ENCODE results near the gene AIF1. TPM values are rescaled to one million over a fixed set of nuclear protein-coding genes. Genes with fewer than 3 reads are reported as not detected.

AIF1 gene
- polyA plus RNA-seq, 4 donors, result 5.6 to 102 (median 48.9) TPM

GRCh38 chr6:31620586-31621319 is 5.7 kb downstream of the AIF1 start, which contains the start of gene PRRC2A:
Gene PRRC2A (plus strand): TSS chr6:31620715. CDS start chr6:31622790, 2,075 bp downstream.
- WGBS, 3 donors, result 1% methylated on average over 35 to 65 of the region's 67 CpGs
- Histone ChIP-seq H3K27me3 (ENCODE audit: control insufficient read depth in 3 of 3, insufficient read depth in 3 of 3, low read length in 3 of 3) (no peaks in the 10 kb centered on the region), H3K4me3 (ENCODE audit: low read depth in 1 of 3, low read length in 3 of 3) (peak within 1 kb of the TSS; percentile 68 to 92 (median 81)), H3K4me1 (ENCODE audit: control insufficient read depth in 3 of 3, insufficient read depth in 2 of 3, low read depth in 1 of 3, low read length in 2 of 3) (peaks cover 0 to 11% (median 0%) of the 10 kb centered on the region in 3 donors), H3K27ac (ENCODE audit: low read depth in 1 of 3, low read length in 2 of 3) (peak within 1 kb of the TSS; percentile 89 to 100 (median 100)), H3K36me3 (ENCODE audit: control insufficient read depth in 3 of 3, insufficient read depth in 2 of 3, low read depth in 1 of 3, low read length in 3 of 3) (peaks cover 2 to 35% (median 8%) of the 10 kb centered on the region in 3 donors), H3K9me3 (ENCODE audit: control insufficient read depth in 2 of 2, insufficient read depth in 1 of 2, low read depth in 1 of 2, low read length in 1 of 2) (no peaks in the 10 kb centered on the region)
- peak in 1 of 2 donors; percentile 66 for DNase-seq
- no peak for FAIRE-seq

- Histone ChIP-seq H3K27me3 (ENCODE audit: control insufficient read depth in 3 of 3, insufficient read depth in 3 of 3, low read length in 3 of 3) (no peaks in the 10 kb centered on the region), H3K4me3 (ENCODE audit: low read depth in 1 of 3, low read length in 3 of 3) (peak overlapping the region; percentile 68 to 92 (median 81)), H3K36me3 (ENCODE audit: control insufficient read depth in 3 of 3, insufficient read depth in 2 of 3, low read depth in 1 of 3, low read length in 3 of 3) (peaks cover 7 to 42% (median 13%) of the 10 kb centered on the region in 3 donors), H3K9me3 (ENCODE audit: control insufficient read depth in 2 of 2, insufficient read depth in 1 of 2, low read depth in 1 of 2, low read length in 1 of 2) (no peaks in the 10 kb centered on the region), H3K4me1 (ENCODE audit: control insufficient read depth in 3 of 3, insufficient read depth in 2 of 3, low read depth in 1 of 3, low read length in 2 of 3) (peaks cover 0 to 10% (median 0%) of the 10 kb centered on the region in 3 donors), H3K27ac (ENCODE audit: low read depth in 1 of 3, low read length in 2 of 3) (peak overlapping the region; percentile 86 to 100 (median 95))
- FAIRE-seq (no peak), DNase-seq (peak; percentile 10 to 36)
- WGBS, 3 donors, result 5 to 9% (median 7%) methylated on average over 15 of the region's 15 CpGs
Measured at GRCh38 chr6:31621320-31621939, 6.4 kb downstream of the AIF1 start.

DNA sequence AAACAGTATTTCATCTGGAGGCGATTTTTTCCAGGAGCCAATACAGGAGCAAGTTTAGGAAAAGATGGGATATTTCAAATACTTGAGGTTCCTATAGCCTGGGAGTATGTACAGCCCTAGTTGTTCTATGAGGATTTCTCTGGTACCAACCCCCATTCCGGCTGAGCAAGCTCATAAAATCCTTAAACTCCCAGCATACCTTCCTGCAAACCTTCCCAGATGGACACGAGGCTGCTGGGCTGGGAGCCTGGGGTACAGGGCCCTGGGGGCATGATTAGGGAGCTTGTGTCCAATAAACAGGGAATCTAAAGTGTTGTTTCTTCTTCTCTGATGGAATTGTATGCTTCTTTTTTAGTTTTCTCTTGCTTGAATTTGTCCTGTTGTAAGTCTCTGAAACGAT is 7.0 kb downstream of the AIF1 start:
- Histone ChIP-seq H3K4me1 (ENCODE audit: control insufficient read depth in 3 of 3, insufficient read depth in 2 of 3, low read depth in 1 of 3, low read length in 2 of 3) (peaks cover 0 to 10% (median 0%) of the 10 kb centered on the region in 3 donors), H3K4me3 (ENCODE audit: low read depth in 1 of 3, low read length in 3 of 3) (peak overlapping the region in 2 of 3 donors; percentile 10 to 92), H3K27me3 (ENCODE audit: control insufficient read depth in 3 of 3, insufficient read depth in 3 of 3, low read length in 3 of 3) (no peaks in the 10 kb centered on the region), H3K36me3 (ENCODE audit: control insufficient read depth in 3 of 3, insufficient read depth in 2 of 3, low read depth in 1 of 3, low read length in 3 of 3) (peaks cover 12 to 47% (median 16%) of the 10 kb centered on the region in 3 donors), H3K27ac (ENCODE audit: low read depth in 1 of 3, low read length in 2 of 3) (peak overlapping the region in 1 of 3 donors; percentile 100), H3K9me3 (ENCODE audit: control insufficient read depth in 2 of 2, insufficient read depth in 1 of 2, low read depth in 1 of 2, low read length in 1 of 2) (no peaks in the 10 kb centered on the region)
- WGBS, 3 donors, result 13 to 31% (median 22%) methylated on average over 4 of the region's 4 CpGs
- DNase-seq, result peak; percentile 21 to 43
- FAIRE-seq, result no peak

- H3K4me3 ChIP-seq (ENCODE audit: low read depth in 1 of 3, low read length in 3 of 3), result no peak overlapping the region
- H3K36me3 ChIP-seq (ENCODE audit: control insufficient read depth in 3 of 3, insufficient read depth in 2 of 3, low read depth in 1 of 3, low read length in 3 of 3), result peaks cover 19 to 54% (median 23%) of the 10 kb centered on the region in 3 donors
- H3K27ac ChIP-seq (ENCODE audit: low read depth in 1 of 3, low read length in 2 of 3), result no peak overlapping the region
- no peaks in the 10 kb centered on the region for H3K27me3 ChIP-seq (ENCODE audit: control insufficient read depth in 3 of 3, insufficient read depth in 3 of 3, low read length in 3 of 3)
- H3K4me1 ChIP-seq (ENCODE audit: control insufficient read depth in 3 of 3, insufficient read depth in 2 of 3, low read depth in 1 of 3, low read length in 2 of 3), result peaks cover 0 to 10% (median 0%) of the 10 kb centered on the region in 3 donors
- DNase-seq (no peak), FAIRE-seq (no peak)
- WGBS, 3 donors, result 56 to 69% (median 60%) methylated on average over 10 of the region's 10 CpGs
- H3K9me3 ChIP-seq (ENCODE audit: control insufficient read depth in 2 of 2, insufficient read depth in 1 of 2, low read depth in 1 of 2, low read length in 1 of 2), result no peaks in the 10 kb centered on the region
Measured at GRCh38 chr6:31622684-31623091, 7.7 kb downstream of the AIF1 start.

- 83 to 91% (median 84%) methylated on average over 10 of the region's 10 CpGs for WGBS, 3 donors
- Histone ChIP-seq H3K4me1 (ENCODE audit: control insufficient read depth in 3 of 3, insufficient read depth in 2 of 3, low read depth in 1 of 3, low read length in 2 of 3) (peaks cover 0 to 10% (median 0%) of the 10 kb centered on the region in 3 donors), H3K4me3 (ENCODE audit: low read depth in 1 of 3, low read length in 3 of 3) (no peak overlapping the region), H3K9me3 (ENCODE audit: control insufficient read depth in 2 of 2, insufficient read depth in 1 of 2, low read depth in 1 of 2, low read length in 1 of 2) (no peaks in the 10 kb centered on the region), H3K27me3 (ENCODE audit: control insufficient read depth in 3 of 3, insufficient read depth in 3 of 3, low read length in 3 of 3) (no peaks in the 10 kb centered on the region), H3K36me3 (ENCODE audit: control insufficient read depth in 3 of 3, insufficient read depth in 2 of 3, low read depth in 1 of 3, low read length in 3 of 3) (peaks cover 25 to 66% (median 35%) of the 10 kb centered on the region in 3 donors), H3K27ac (ENCODE audit: low read depth in 1 of 3, low read length in 2 of 3) (no peak overlapping the region)
- FAIRE-seq, result no peak
- DNase-seq, result peak in 1 of 2 donors; percentile 43
Measured at GRCh38 chr6:31624070-31624469, 9.0 kb downstream of the AIF1 start.

GRCh38 chr6:31626952-31627351 is 11.9 kb downstream of the AIF1 start:
- Histone ChIP-seq H3K36me3 (ENCODE audit: control insufficient read depth in 3 of 3, insufficient read depth in 2 of 3, low read depth in 1 of 3, low read length in 3 of 3) (peaks cover 42 to 95% (median 55%) of the 10 kb centered on the region in 3 donors), H3K4me3 (ENCODE audit: low read depth in 1 of 3, low read length in 3 of 3) (no peak overlapping the region), H3K9me3 (ENCODE audit: control insufficient read depth in 2 of 2, insufficient read depth in 1 of 2, low read depth in 1 of 2, low read length in 1 of 2) (no peaks in the 10 kb centered on the region), H3K27me3 (ENCODE audit: control insufficient read depth in 3 of 3, insufficient read depth in 3 of 3, low read length in 3 of 3) (no peaks in the 10 kb centered on the region), H3K27ac (ENCODE audit: low read depth in 1 of 3, low read length in 2 of 3) (no peak overlapping the region), H3K4me1 (ENCODE audit: control insufficient read depth in 3 of 3, insufficient read depth in 2 of 3, low read depth in 1 of 3, low read length in 2 of 3) (peaks cover 0 to 5% (median 0%) of the 10 kb centered on the region in 3 donors)
- FAIRE-seq, result no peak
- WGBS, 3 donors, result 91 to 97% (median 94%) methylated on average over 10 of the region's 10 CpGs
- no peak for DNase-seq

DNA sequence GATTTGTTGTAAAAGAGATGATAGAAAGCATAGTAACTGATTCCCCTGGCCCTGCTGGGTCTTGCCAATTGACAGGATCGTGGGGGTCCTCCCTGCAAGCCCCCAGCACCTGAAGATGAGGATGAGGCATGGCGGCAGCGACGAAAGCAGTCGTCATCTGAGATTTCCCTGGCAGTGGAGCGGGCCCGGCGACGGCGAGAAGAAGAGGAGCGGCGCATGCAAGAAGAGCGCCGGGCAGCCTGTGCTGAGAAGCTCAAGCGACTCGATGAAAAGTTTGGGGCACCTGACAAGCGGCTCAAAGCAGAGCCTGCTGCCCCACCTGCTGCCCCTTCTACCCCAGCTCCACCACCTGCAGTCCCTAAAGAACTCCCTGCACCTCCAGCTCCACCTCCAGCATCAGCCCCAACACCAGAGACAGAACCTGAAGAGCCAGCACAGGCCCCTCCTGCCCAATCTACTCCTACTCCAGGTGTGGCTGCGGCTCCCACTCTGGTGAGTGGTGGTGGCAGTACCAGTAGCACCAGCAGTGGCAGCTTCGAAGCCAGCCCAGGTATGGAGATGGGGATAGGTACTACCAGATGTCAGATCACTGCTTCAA is 12.8 kb downstream of the AIF1 start:
- H3K4me3 ChIP-seq (ENCODE audit: low read depth in 1 of 3, low read length in 3 of 3), result no peak overlapping the region
- H3K9me3 ChIP-seq (ENCODE audit: control insufficient read depth in 2 of 2, insufficient read depth in 1 of 2, low read depth in 1 of 2, low read length in 1 of 2), result no peaks in the 10 kb centered on the region
- WGBS, 3 donors, result 91 to 98% (median 96%) methylated on average over 13 to 19 of the region's 19 CpGs
- H3K27me3 ChIP-seq (ENCODE audit: control insufficient read depth in 3 of 3, insufficient read depth in 3 of 3, low read length in 3 of 3), result no peaks in the 10 kb centered on the region
- no peak overlapping the region for H3K27ac ChIP-seq (ENCODE audit: low read depth in 1 of 3, low read length in 2 of 3)
- no peak for FAIRE-seq
- H3K36me3 ChIP-seq (ENCODE audit: control insufficient read depth in 3 of 3, insufficient read depth in 2 of 3, low read depth in 1 of 3, low read length in 3 of 3), result peaks cover 42 to 97% (median 61%) of the 10 kb centered on the region in 3 donors
- DNase-seq, result no peak
- no peaks in the 10 kb centered on the region for H3K4me1 ChIP-seq (ENCODE audit: control insufficient read depth in 3 of 3, insufficient read depth in 2 of 3, low read depth in 1 of 3, low read length in 2 of 3)

GRCh38 chr6:31629014-31629413 is 14.0 kb downstream of the AIF1 start:
- Histone ChIP-seq H3K4me1 (ENCODE audit: control insufficient read depth in 3 of 3, insufficient read depth in 2 of 3, low read depth in 1 of 3, low read length in 2 of 3) (no peaks in the 10 kb centered on the region), H3K27ac (ENCODE audit: low read depth in 1 of 3, low read length in 2 of 3) (no peak overlapping the region), H3K4me3 (ENCODE audit: low read depth in 1 of 3, low read length in 3 of 3) (no peak overlapping the region), H3K36me3 (ENCODE audit: control insufficient read depth in 3 of 3, insufficient read depth in 2 of 3, low read depth in 1 of 3, low read length in 3 of 3) (peaks cover 45 to 98% (median 69%) of the 10 kb centered on the region in 3 donors), H3K27me3 (ENCODE audit: control insufficient read depth in 3 of 3, insufficient read depth in 3 of 3, low read length in 3 of 3) (no peaks in the 10 kb centered on the region), H3K9me3 (ENCODE audit: control insufficient read depth in 2 of 2, insufficient read depth in 1 of 2, low read depth in 1 of 2, low read length in 1 of 2) (no peaks in the 10 kb centered on the region)
- no peak for DNase-seq
- 89 to 92% (median 89%) methylated on average over 7 of the region's 7 CpGs for WGBS, 3 donors
- no peak for FAIRE-seq
